SK-N-SH treated with all-trans-retinoic acid at 6 μM for 48 hours (cell line): Measurements from ENCODE around the gene TRAK1.

Experiments used
- ARNTL ChIP-seq: fragments of 450-650 bp; formaldehyde crosslinking; IDR thresholded peaks from 2 replicates; pipeline ENCODE4 v1.5.0; 2020; ENCODE audit warnings: low read depth, mild to moderate bottlenecking, moderate library complexity, borderline replicate concordance
- CSDC2 ChIP-seq: fragments of 250-450 bp; sonication (Bioruptor Pico); IDR thresholded peaks from 2 replicates; pipeline ENCODE4 v1.5.0; 2020; ENCODE audit warnings: mild to moderate bottlenecking, moderate library complexity
- GLIS3 ChIP-seq: fragments of 250-450 bp; sonication (Bioruptor Pico); IDR thresholded peaks from 2 replicates; pipeline ENCODE4 v1.5.0; 2020; ENCODE audit warnings: mild to moderate bottlenecking, moderate library complexity
- PPARA ChIP-seq: fragments of 250-450 bp; sonication (Bioruptor Pico); IDR thresholded peaks from 2 replicates; pipeline ENCODE4 v1.5.0; 2020; ENCODE audit warnings: mild to moderate bottlenecking, borderline replicate concordance
- RARB ChIP-seq: fragments of 250-450 bp; sonication (Bioruptor Pico); IDR thresholded peaks from 2 replicates; pipeline ENCODE4 v1.8.0; 2021; ENCODE audit warnings: mild to moderate bottlenecking, moderate library complexity
- TF ChIP-seq, protein P1 (sequence below): fragments of 250-450 bp; sonication (Bioruptor Pico); IDR thresholded peaks from 2 replicates; pipeline ENCODE4 v1.5.1; 2020; ENCODE audit warnings: low read depth, mild to moderate bottlenecking, moderate library complexity
- TF ChIP-seq, protein P2 (sequence below): fragments of 250-450 bp; sonication (Bioruptor Pico); IDR thresholded peaks from 2 replicates; pipeline ENCODE4 v1.5.1; 2021; ENCODE audit warnings: mild to moderate bottlenecking, moderate library complexity

DNA sequence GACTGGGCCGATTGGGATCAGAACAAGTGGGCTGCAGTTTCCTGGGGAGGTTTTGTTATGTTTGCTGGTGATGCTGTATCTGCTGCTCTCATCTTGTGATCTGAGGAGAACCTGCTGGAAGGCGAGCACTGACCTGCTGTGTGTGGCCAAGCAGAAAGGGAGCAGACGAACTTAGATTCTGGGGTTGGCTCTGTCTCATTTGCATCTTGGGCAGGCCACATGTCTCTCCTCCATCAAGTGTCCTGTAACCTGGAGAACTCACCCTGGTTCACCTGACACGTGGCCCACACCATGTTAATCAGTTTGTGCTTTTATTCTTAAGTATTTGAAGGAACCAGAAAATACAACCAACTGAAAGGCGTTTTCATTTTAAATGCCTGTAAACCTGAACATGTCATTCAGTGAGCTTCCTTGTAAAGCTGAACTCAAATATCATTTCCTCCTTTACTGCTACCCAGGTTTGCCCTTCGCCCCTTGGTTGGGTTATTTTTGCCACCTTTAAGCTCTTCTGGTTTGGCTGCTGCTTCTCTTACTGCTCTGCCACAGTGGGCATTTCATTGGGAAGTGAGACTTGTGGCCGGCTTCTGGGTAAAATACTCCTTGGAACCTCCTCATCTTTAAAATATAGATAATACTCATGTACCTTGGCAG lies 33.5 kb upstream of the TRAK1 start:
- TF ChIP-seq RARB (CRISPR knock-in tag) (no peak), CSDC2 (CRISPR knock-in tag) (no peak), ARNTL (CRISPR knock-in tag) (no peak), PPARA (CRISPR knock-in tag) (no peak), GLIS3 (CRISPR knock-in tag) (no peak)
- TF ChIP-seq, protein P1, sequence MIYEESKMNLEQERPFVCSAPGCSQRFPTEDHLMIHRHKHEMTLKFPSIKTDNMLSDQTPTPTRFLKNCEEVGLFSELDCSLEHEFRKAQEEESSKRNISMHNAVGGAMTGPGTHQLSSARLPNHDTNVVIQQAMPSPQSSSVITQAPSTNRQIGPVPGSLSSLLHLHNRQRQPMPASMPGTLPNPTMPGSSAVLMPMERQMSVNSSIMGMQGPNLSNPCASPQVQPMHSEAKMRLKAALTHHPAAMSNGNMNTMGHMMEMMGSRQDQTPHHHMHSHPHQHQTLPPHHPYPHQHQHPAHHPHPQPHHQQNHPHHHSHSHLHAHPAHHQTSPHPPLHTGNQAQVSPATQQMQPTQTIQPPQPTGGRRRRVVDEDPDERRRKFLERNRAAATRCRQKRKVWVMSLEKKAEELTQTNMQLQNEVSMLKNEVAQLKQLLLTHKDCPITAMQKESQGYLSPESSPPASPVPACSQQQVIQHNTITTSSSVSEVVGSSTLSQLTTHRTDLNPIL: no peak
- TF ChIP-seq, protein P2, sequence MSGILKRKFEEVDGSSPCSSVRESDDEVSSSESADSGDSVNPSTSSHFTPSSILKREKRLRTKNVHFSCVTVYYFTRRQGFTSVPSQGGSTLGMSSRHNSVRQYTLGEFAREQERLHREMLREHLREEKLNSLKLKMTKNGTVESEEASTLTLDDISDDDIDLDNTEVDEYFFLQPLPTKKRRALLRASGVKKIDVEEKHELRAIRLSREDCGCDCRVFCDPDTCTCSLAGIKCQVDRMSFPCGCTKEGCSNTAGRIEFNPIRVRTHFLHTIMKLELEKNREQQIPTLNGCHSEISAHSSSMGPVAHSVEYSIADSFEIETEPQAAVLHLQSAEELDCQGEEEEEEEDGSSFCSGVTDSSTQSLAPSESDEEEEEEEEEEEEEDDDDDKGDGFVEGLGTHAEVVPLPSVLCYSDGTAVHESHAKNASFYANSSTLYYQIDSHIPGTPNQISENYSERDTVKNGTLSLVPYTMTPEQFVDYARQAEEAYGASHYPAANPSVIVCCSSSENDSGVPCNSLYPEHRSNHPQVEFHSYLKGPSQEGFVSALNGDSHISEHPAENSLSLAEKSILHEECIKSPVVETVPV (CRISPR knock-in tag): no peak
